ENCODE data around the gene TSR2. TPM values are rescaled to one million over a fixed set of nuclear protein-coding genes. Genes with fewer than 3 reads are reported as not detected.

Gene TSR2
- total and polyA plus RNA-seq, 2 donors (not counting 3 experiments of a cell fraction or from before 2014, with no cell fraction given), result 12.4 to 22.8 TPM

- BruUV-seq (replicated peaks), result no TSS peak
- intact Hi-C loops (cut with micrococcal nuclease), result no loop called here
- H3K4me1 ChIP-seq (ENCODE audit: control insufficient read depth, extremely low read depth, insufficient read depth, low read length), result no peaks in the 10 kb centered on the region
Observed at GRCh38 chrX:54397113-54397512, 43.1 kb upstream of the TSR2 start.

More at GRCh38 chrX:54397113-54397512, 43.1 kb upstream of the TSR2 start:
- H3K4me2 ChIP-seq (ENCODE audit: insufficient read depth, low read length), result no peak overlapping the region
- dilution Hi-C loops (cut with MboI; ENCODE audit: extremely low pct_ligation_motif_present, low sequenced_read_pairs), result no loop called here
- no peaks in the 10 kb centered on the region for H3K36me3 ChIP-seq (ENCODE audit: control insufficient read depth in 2 of 2, extremely low read depth in 1 of 2, insufficient read depth in 2 of 2, low read length in 2 of 2)
- H3K27me3 ChIP-seq (ENCODE audit: control insufficient read depth in 2 of 2, insufficient read depth in 2 of 2, low read length in 2 of 2), result no peaks in the 10 kb centered on the region
- no peaks in the 10 kb centered on the region for H3K9me3 ChIP-seq (replicated peaks; ENCODE audit: control insufficient read depth, insufficient read depth, low read length)
- H2AFZ ChIP-seq (ENCODE audit: low read depth, low read length), result no peak overlapping the region
- no peak overlapping the region for H3K4me3 ChIP-seq (replicated peaks in 1 of 3; ENCODE audit: insufficient read depth in 1 of 3, low read depth in 1 of 3, low read length in 3 of 3)
- H3K9me1 ChIP-seq (replicated peaks; ENCODE audit: control insufficient read depth, extremely low read depth, insufficient read depth, low read length), result no peaks in the 10 kb centered on the region
- POLR2A ChIA-PET, result no interaction called here
- H3K27ac ChIP-seq (ENCODE audit: insufficient read depth, low read depth, low read length), result no peak overlapping the region
- H4K20me1 ChIP-seq (replicated peaks; ENCODE audit: control insufficient read depth, extremely low read depth, insufficient read depth, low read length), result no peaks in the 10 kb centered on the region
- no peak overlapping the region for H3K9ac ChIP-seq (replicated peaks; ENCODE audit: extremely low read depth, insufficient read depth, low read length)
- FAIRE-seq (no peak), DNase-seq (ENCODE audit: low read depth, low spot score) (no peak)
- no peaks in the 10 kb centered on the region for H3K79me2 ChIP-seq (ENCODE audit: control insufficient read depth, insufficient read depth, low read length)
- TF ChIP-seq EZH2 (IDR thresholded peaks at IDR 0.05; ENCODE audit: borderline replicate concordance, low read depth, low read length, severe bottlenecking) (no peak), POLR2A (IDR thresholded peaks at IDR 0.05; ENCODE audit: low read depth, low read length) (no peak), JUN (IDR thresholded peaks at IDR 0.05; ENCODE audit: borderline replicate concordance, insufficient read depth, insufficient read length, low read depth) (no peak), FOS (IDR thresholded peaks at IDR 0.05; ENCODE audit: borderline replicate concordance, insufficient read depth, low read length) (no peak), MYC (IDR thresholded peaks at IDR 0.05; ENCODE audit: low read depth, low read length) (no peak), CTCF (IDR thresholded peaks at IDR 0.05; ENCODE audit: extremely low read depth in 1 of 2, insufficient read depth in 1 of 2, low read depth in 1 of 2, low read length in 2 of 2) (no peak), GATA2 (IDR thresholded peaks at IDR 0.05; ENCODE audit: insufficient read depth, insufficient read length, low read depth, low read length) (no peak), MAX (IDR thresholded peaks at IDR 0.05; ENCODE audit: insufficient read depth, insufficient read length) (no peak), POLR2AphosphoS5 (IDR thresholded peaks at IDR 0.05; ENCODE audit: insufficient read depth, low read depth, low read length) (no peak)
- CTCF ChIA-PET, result no interaction called here

Measured in endothelial cell of umbilical vein (primary cell).